Neural cell (in vitro differentiated cells): Measurements from ENCODE around the gene FBXO21. TPM values are rescaled to one million over a fixed set of nuclear protein-coding genes. Genes with fewer than 3 reads are reported as not detected.

Source experiments
- H2AFZ ChIP-seq: fragments of 200-600, 300-800 bp; sonication (generic), shearing (Covaris generic); 2 replicates; pipeline ENCODE4 v1.6.0; 2014; ENCODE audit warnings: low read depth, mild to moderate bottlenecking, antibody characterized with exemption, low read length, moderate library complexity
- H3F3A ChIP-seq: fragments of 200-600 bp; shearing (Covaris generic); 2 replicates; pipeline ENCODE4 v1.6.1; 2016; ENCODE audit warnings: mild to moderate bottlenecking, moderate library complexity, mixed read lengths, antibody characterized with exemption, low read length; ENCODE audit not compliant: insufficient read depth, poor library complexity, severe bottlenecking
- H3K27ac ChIP-seq: fragments of 200-600, 300-800 bp; sonication (generic), shearing (Covaris generic); 2 replicates; pipeline ENCODE4 v1.5.1; 2014; ENCODE audit warnings: mild to moderate bottlenecking, low read length, moderate library complexity
- H3K27me3 ChIP-seq: fragments of 300-800, 200-600 bp; sonication (generic), shearing (Covaris generic); 2 replicates; pipeline ENCODE4 v1.6.0; 2014; ENCODE audit warnings: mild to moderate bottlenecking, low read depth, low read length, moderate library complexity; ENCODE audit not compliant: insufficient read depth
- H3K36me3 ChIP-seq: fragments of 300-800, 200-600 bp; sonication (generic), shearing (Covaris generic); 2 replicates; pipeline ENCODE4 v1.5.1; 2014; ENCODE audit warnings: mild to moderate bottlenecking, antibody characterized with exemption, low read length, moderate library complexity; ENCODE audit not compliant: insufficient read depth
- H3K4me2 ChIP-seq: fragments of 300-800, 200-600 bp; sonication (generic), shearing (Covaris generic); 2 replicates; pipeline ENCODE4 v1.6.0; 2014; ENCODE audit warnings: mild to moderate bottlenecking, low read length
- H3K4me3 ChIP-seq: fragments of 300-800, 200-600 bp; sonication (generic), shearing (Covaris generic); 2 replicates; pipeline ENCODE4 v1.5.1; 2014; ENCODE audit warnings: mild to moderate bottlenecking, low read length, moderate library complexity
- H3K79me2 ChIP-seq: fragments of 200-600 bp; shearing (Covaris generic); replicated peaks from 2 replicates; pipeline ENCODE4 v1.6.0; 2014; ENCODE audit warnings: mild to moderate bottlenecking, low read length, moderate library complexity; ENCODE audit not compliant: insufficient read depth
- H3K9ac ChIP-seq: fragments of 300-800, 200-600 bp; sonication (generic), shearing (Covaris generic); 2 replicates; pipeline ENCODE4 v1.6.1; 2016; ENCODE audit warnings: mild to moderate bottlenecking, low read length, mixed read lengths
- H3K9me2 ChIP-seq: fragments of 200-600 bp; shearing (Covaris generic); 2 replicates; pipeline ENCODE4 v1.6.1; 2016; ENCODE audit warnings: mild to moderate bottlenecking, low read length, mixed read lengths; ENCODE audit not compliant: insufficient read depth
- H3K9me3 ChIP-seq: fragments of 200-600, 300-800 bp; sonication (generic), shearing (Covaris generic); 2 replicates; pipeline ENCODE4 v1.6.1; 2016; ENCODE audit warnings: mild to moderate bottlenecking, mixed run types, low read length, moderate library complexity, mixed read lengths
- H4K20me1 ChIP-seq: fragments of 200-600 bp; shearing (Covaris generic); 2 replicates; pipeline ENCODE4 v1.6.1; 2016; ENCODE audit warnings: mild to moderate bottlenecking, mixed run types; ENCODE audit not compliant: insufficient read depth
- CTCF ChIP-seq: fragments of 450-650 bp; IDR thresholded peaks from 2 replicates; pipeline ENCODE4 v1.5.1; 2014; ENCODE audit warnings: antibody characterized with exemption, mild to moderate bottlenecking, moderate library complexity; ENCODE audit not compliant: poor library complexity, severe bottlenecking
- EP300 ChIP-seq: fragments of 450-650 bp; conservative IDR thresholded peaks from 2 replicates; pipeline ENCODE4 v1.6.1; 2014; ENCODE audit warnings: antibody characterized with exemption, mild to moderate bottlenecking, moderate library complexity; ENCODE audit not compliant: poor library complexity, severe bottlenecking
- EZH2 ChIP-seq: fragments of 200-600, 300-800 bp; shearing (Covaris generic), sonication (generic); IDR thresholded peaks from 2 replicates; pipeline ENCODE4 v1.6.1; 2014; ENCODE audit warnings: antibody characterized with exemption, low read length, borderline replicate concordance, mild to moderate bottlenecking; ENCODE audit not compliant: insufficient read depth, poor library complexity, severe bottlenecking
- MXI1 ChIP-seq: fragments of 450-650 bp; conservative IDR thresholded peaks from 2 replicates; pipeline ENCODE4 v1.6.1; 2014; ENCODE audit warnings: antibody characterized with exemption, mild to moderate bottlenecking; ENCODE audit not compliant: poor library complexity, severe bottlenecking
- POLR2AphosphoS5 ChIP-seq: IDR thresholded peaks from 2 replicates; pipeline ENCODE4 v1.6.1; 2012
- RAD21 ChIP-seq: fragments of 450-650 bp; conservative IDR thresholded peaks from 2 replicates; pipeline ENCODE4 v1.6.1; 2014; ENCODE audit warnings: antibody characterized with exemption, mild to moderate bottlenecking, moderate library complexity
- SMC3 ChIP-seq: fragments of 450-650 bp; conservative IDR thresholded peaks from 2 replicates; pipeline ENCODE4 v1.6.1; 2014; ENCODE audit warnings: antibody characterized with exemption, mild to moderate bottlenecking, moderate library complexity; ENCODE audit not compliant: poor library complexity
- TAF1 ChIP-seq: IDR thresholded peaks from 2 replicates; pipeline ENCODE4 v1.6.1; 2012; ENCODE audit warnings: low read depth
- polyA plus RNA-seq: library from polyadenylated mRNA; depleted of rRNA; stranded (reverse); fragments of >200 nt; gene quantifications from 2 replicates; pipeline ENCODE4 v1.2.3, GENCODE V29; 2014
- TF ChIP-seq, protein P1 (sequence below): IDR thresholded peaks from 2 replicates; pipeline ENCODE4 v1.6.1; 2012; ENCODE audit warnings: borderline replicate concordance

Gene FBXO21
- polyA plus RNA-seq, 1 donor from 2014 or later, result 127 TPM

GRCh38 chr12:117180758-117181467 is 9.4 kb downstream of the FBXO21 start:
- Histone ChIP-seq H3K4me3 (no peak overlapping the region), H3K9me3 (no peaks in the 10 kb centered on the region), H3K27ac (no peak overlapping the region), H3K27me3 (no peaks in the 10 kb centered on the region), H2AFZ (no peak overlapping the region), H4K20me1 (no peaks in the 10 kb centered on the region), H3K9ac (no peak overlapping the region), H3K9me2 (no peaks in the 10 kb centered on the region), H3K4me2 (no peak overlapping the region), H3K79me2 (peaks cover 15% of the 10 kb centered on the region), H3K36me3 (peaks cover 17% of the 10 kb centered on the region), H3F3A (no peaks in the 10 kb centered on the region)
- TF ChIP-seq POLR2AphosphoS5, result no peak
- TF ChIP-seq, protein P1, sequence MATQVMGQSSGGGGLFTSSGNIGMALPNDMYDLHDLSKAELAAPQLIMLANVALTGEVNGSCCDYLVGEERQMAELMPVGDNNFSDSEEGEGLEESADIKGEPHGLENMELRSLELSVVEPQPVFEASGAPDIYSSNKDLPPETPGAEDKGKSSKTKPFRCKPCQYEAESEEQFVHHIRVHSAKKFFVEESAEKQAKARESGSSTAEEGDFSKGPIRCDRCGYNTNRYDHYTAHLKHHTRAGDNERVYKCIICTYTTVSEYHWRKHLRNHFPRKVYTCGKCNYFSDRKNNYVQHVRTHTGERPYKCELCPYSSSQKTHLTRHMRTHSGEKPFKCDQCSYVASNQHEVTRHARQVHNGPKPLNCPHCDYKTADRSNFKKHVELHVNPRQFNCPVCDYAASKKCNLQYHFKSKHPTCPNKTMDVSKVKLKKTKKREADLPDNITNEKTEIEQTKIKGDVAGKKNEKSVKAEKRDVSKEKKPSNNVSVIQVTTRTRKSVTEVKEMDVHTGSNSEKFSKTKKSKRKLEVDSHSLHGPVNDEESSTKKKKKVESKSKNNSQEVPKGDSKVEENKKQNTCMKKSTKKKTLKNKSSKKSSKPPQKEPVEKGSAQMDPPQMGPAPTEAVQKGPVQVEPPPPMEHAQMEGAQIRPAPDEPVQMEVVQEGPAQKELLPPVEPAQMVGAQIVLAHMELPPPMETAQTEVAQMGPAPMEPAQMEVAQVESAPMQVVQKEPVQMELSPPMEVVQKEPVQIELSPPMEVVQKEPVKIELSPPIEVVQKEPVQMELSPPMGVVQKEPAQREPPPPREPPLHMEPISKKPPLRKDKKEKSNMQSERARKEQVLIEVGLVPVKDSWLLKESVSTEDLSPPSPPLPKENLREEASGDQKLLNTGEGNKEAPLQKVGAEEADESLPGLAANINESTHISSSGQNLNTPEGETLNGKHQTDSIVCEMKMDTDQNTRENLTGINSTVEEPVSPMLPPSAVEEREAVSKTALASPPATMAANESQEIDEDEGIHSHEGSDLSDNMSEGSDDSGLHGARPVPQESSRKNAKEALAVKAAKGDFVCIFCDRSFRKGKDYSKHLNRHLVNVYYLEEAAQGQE, result no peak
- TF ChIP-seq TAF1, result no peak
- TF ChIP-seq MXI1, result no peak
- no peak for TF ChIP-seq CTCF
- no peak for TF ChIP-seq RAD21
- no peak for TF ChIP-seq SMC3
- no peak for TF ChIP-seq EZH2
- no peak for TF ChIP-seq EP300

DNA sequence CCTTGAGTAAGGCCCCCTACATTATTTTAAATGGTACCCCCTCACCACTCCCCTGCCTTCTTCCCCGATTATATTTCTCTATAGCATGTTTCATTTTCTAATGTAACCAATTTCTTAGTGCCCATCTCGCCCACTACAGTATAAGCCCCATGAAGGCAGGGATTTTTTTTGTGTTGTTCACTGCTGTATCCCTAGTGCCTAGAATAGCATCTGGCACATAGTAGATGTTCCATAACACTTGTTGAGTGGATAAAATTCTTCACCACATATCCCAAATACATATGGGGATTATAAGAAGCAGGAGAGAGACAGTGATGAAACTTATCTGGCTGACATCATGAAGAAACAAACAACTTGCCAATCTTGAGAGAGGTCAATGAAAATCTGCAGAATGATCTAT is 11.5 kb downstream of the FBXO21 start:
- Histone ChIP-seq H3K27me3 (no peaks in the 10 kb centered on the region), H3K4me2 (no peak overlapping the region), H3F3A (no peaks in the 10 kb centered on the region), H4K20me1 (no peaks in the 10 kb centered on the region), H3K36me3 (peaks cover 8% of the 10 kb centered on the region), H3K9me2 (no peaks in the 10 kb centered on the region), H2AFZ (no peak overlapping the region), H3K9ac (no peak overlapping the region), H3K27ac (no peak overlapping the region), H3K79me2 (peaks cover 2% of the 10 kb centered on the region), H3K4me3 (no peak overlapping the region), H3K9me3 (no peaks in the 10 kb centered on the region)
- no peak for TF ChIP-seq CTCF
- no peak for TF ChIP-seq TAF1
- no peak for TF ChIP-seq EP300
- no peak for TF ChIP-seq MXI1
- no peak for TF ChIP-seq EZH2
- TF ChIP-seq SMC3, result no peak
- no peak for TF ChIP-seq RAD21
- TF ChIP-seq, protein P1, result no peak
- TF ChIP-seq POLR2AphosphoS5, result no peak
